Stimulated activated CD8-positive, alpha-beta memory T cell treated with anti-CD3 and anti-CD28 coated beads, Interleukin-4, amount 100 ng/mL, for 4 hours (primary cell): ENCODE measurements around the gene PDXK.

Experiments used
- DNase-seq, 2 donors: peaks; one replicate each; pipeline ENCODE4 v3.0.0-alpha.2; 2020; ENCODE audit warnings: low read depth in 2 of 2, low spot score in 1 of 2

The PDXK gene

GRCh38 chr21:43762303-43763128, 43.6 kb downstream of the PDXK start:
- no peak for DNase-seq

DNA sequence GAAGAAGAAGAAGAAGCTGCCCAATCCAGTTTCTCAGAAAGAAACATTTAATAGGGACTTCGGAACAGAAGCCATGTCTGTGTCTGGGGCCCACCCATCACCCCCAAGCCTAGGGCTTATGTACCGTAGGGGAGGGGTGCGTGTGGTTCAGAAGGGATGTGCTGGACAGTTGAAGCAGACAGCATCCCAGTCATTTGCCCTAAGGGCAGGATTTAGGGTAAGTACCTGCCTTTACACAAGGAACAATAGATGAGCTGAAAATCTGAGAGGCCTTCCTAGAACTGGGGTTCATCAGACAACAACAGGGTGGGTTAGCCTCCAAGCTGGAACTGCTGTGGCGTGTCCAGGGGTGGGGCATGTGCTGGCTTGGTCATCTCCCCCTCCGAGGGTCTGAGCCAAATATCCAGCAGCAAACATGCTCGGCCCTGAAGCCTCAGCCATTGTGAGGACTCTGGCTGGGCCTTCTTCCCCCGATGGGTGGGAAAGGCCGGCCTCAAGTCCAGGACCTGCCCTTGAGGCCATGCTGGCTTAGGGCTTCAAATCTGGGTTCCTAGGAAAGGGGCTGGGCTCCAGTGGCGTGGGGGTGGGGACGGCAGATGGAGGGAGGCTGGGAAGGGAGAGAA, 45.1 kb downstream of the PDXK start:
- DNase-seq: no peak

- DNase-seq: no peak
Observed at GRCh38 chr21:43764576-43765495, 45.9 kb downstream of the PDXK start.

- DNase-seq: no peak
Observed at GRCh38 chr21:43766734-43767497, 48.0 kb downstream of the PDXK start.

- no peak for DNase-seq
Observed at GRCh38 chr21:43767498-43767983, 48.6 kb downstream of the PDXK start.

GRCh38 chr21:43767984-43768867, 49.3 kb downstream of the PDXK start:
- no peak for DNase-seq

- no peak for DNase-seq
Observed at GRCh38 chr21:43768868-43769167, 49.9 kb downstream of the PDXK start.

- no peak for DNase-seq
Observed at GRCh38 chr21:43769325-43769958, 50.5 kb downstream of the PDXK start.

DNA sequence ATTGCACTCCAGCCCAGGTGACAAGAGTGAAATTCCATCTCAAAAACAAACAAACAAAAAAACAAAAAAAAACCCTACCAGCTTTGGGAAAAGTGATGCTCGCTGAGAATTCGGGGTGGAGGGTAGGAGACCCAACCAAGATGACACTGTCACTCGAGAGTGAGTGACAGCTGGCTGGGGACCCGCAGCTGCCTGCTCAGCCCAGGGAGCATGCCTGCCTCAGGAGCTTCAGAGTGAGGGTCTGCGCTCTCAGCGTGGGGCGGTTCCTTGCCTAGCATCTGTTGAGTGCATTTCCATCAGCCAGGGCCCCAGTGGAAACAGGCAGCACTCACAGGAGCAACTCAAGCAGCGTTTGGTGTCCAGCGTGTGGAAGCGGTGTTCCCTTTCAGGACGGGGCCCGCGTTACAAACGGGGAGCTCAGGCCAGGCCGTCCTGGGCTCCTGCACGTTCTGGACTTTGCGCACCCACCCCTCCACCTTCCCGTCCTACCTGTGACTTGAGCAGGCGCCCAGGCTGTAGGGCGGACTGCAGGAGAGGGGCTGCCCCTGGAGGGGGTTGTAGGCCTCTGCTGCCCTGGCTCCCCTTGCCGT, 51.2 kb downstream of the PDXK start:
- no peak for DNase-seq

DNA sequence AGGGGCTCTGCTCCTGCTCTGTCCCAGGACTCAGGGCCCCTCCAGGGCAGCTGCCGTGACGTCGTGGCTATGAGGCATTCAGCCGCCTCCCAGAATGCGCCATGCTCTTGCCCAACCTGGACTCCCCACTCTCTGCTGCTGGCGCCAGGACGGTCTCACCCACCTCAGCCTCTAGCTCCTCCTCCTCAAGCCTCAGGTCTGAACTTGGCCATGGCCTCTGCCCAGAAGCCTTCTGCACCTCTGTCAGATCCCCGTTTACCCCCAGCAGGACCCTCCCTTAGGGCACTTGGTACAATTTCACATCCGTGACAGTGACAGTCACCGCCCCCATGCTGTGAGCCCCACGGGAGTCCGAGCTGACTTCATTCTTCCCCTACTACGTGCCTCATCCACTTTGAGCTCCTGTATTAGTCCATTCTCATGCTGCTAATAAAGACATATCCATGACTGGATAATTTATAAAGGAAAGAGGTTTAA, 52.3 kb downstream of the PDXK start:
- no peak for DNase-seq

- no peak for DNase-seq
Observed at GRCh38 chr21:43771698-43772424, 52.9 kb downstream of the PDXK start.

GRCh38 chr21:43772425-43772821, 53.5 kb downstream of the PDXK start:
- DNase-seq: no peak

- no peak for DNase-seq
Observed at GRCh38 chr21:43774163-43774562, 55.2 kb downstream of the PDXK start.

- DNase-seq: no peak
Observed at GRCh38 chr21:43775190-43775589, 56.3 kb downstream of the PDXK start.

DNA sequence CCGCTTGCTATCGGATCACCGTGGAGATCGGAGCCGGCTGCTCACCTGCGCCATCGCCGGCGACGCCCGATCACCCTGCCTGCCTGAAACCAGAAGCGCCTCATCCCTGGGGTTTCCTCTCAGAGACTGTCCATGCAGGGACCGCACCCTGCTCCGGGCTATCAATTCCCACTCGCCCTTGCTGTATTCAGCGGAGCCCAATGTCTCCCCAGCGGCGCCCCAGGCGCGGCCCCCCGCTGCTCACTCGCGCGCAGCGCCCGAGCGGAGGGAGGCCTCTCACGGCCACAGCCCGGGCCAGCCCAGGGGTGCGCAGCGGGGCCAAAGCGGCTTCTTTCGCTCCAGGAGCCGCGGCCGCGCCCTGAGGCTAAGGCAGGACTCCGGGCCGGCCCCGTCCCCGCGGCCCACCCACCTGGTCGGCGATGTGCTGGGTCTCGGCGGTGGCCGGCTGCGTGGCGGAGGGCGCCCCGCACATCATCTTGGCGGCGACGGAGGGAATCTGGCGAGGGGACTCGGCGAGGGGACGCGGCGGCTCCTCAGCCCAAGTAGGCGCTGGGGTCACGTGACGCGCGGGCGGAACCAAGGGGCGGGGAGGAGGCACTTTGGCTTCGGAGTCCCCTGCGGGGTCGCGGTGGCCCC, 57.0 kb downstream of the PDXK start, which contains the start of gene CSTB:
TSS of gene CSTB (minus strand) at position 514 of the 636 bp plus-strand sequence. CDS start at position 475, 39 bp downstream.
- DNase-seq: peak; percentile 61 to 75

GRCh38 chr21:43777953-43778352, 59.0 kb downstream of the PDXK start:
- DNase-seq: no peak

DNA sequence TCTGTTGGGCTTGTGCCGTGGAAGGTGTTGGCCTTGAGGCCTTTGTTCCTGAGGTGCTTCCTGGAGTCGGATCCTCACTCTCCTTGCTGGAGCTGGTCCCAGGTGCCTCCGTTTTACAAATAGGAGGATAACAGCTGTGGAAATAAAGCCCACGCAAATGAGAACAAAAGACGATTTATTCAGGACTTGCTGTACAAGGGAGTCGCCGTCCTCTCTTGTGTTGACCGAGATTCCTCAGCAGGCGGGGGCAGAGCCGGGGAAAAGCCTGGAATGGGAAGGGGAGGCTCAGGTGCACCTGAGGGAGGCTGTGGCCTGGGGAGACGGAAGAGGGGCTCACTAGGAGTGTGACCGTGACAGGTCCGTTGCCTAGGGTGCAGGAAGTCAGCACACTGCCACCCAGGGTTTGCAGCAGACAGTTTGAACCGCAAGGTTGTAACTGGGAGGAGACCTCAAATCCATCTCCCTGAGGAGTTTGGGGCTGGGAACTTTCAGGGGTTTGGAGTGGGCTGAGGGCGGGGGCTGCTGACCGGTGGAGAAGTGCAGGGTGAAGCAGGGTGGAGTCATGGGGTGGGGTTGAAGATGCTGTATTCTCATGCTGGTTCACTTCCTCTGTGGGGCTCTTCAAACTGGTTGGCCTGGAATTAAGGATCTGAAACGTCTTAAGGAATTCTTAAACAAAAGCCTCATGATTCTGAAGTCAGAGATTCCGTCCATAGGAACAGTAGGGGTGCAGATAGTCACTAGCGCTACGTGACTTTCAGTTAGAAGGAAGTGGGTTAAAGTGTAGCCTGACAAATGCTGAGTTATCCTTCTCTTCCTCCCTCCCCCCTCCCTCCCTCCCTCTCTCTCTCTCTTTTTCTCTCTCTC, 59.8 kb downstream of the PDXK start:
- DNase-seq: no peak
